NCI-H2227 treated with DMSO at 0.1 percent for 48 hours (cell line): ENCODE measurements around the gene UST.
"Not testable (repeated sequence)": the region's sequence is repeated elsewhere in the genome, so short reads cannot be mapped to it uniquely, and the experiment has no call there.

ENCODE experiments used
- DNase-seq: peaks from one replicate; lab custom pipeline; 2025; lab: John Stamatoyannopoulos, UW

The UST gene

GRCh38 chr6:148765898-148766808 lies 19.3 kb downstream of the UST start:
- no peak for DNase-seq

GRCh38 chr6:148768646-148769270 lies 21.9 kb downstream of the UST start:
- no peak for DNase-seq

GRCh38 chr6:148769304-148769968 lies 22.6 kb downstream of the UST start:
- DNase-seq, result no peak

- DNase-seq, result no peak
Observed at GRCh38 chr6:148770408-148771211, 23.8 kb downstream of the UST start.

- DNase-seq, result no peak
Observed at GRCh38 chr6:148771212-148771601, 24.4 kb downstream of the UST start.

- DNase-seq, result no peak
Observed at GRCh38 chr6:148771896-148772554, 25.2 kb downstream of the UST start.

GRCh38 chr6:148775161-148775560 lies 28.3 kb downstream of the UST start:
- DNase-seq, result no peak

- no peak for DNase-seq
Observed at GRCh38 chr6:148776321-148777308, 29.8 kb downstream of the UST start.

GRCh38 chr6:148779142-148779562 lies 32.3 kb downstream of the UST start:
- no peak for DNase-seq

- DNase-seq, result not testable (repeated sequence)
Observed at GRCh38 chr6:148780423-148780822, 33.6 kb downstream of the UST start.

- no peak for DNase-seq
Observed at GRCh38 chr6:148780918-148781436, 34.1 kb downstream of the UST start.

- no peak for DNase-seq
Observed at GRCh38 chr6:148789948-148790347, 43.1 kb downstream of the UST start.

GRCh38 chr6:148790404-148790803 lies 43.6 kb downstream of the UST start:
- no peak for DNase-seq

GRCh38 chr6:148790817-148791216 lies 44.0 kb downstream of the UST start:
- no peak for DNase-seq

- DNase-seq, result no peak
Observed at GRCh38 chr6:148791372-148791771, 44.5 kb downstream of the UST start.

GRCh38 chr6:148793721-148794120 lies 46.9 kb downstream of the UST start:
- DNase-seq, result no peak

GRCh38 chr6:148794797-148795196 lies 48.0 kb downstream of the UST start:
- DNase-seq, result no peak

GRCh38 chr6:148795563-148795962 lies 48.7 kb downstream of the UST start:
- DNase-seq, result no peak

- no peak for DNase-seq
Observed at GRCh38 chr6:148799647-148800046, 52.8 kb downstream of the UST start.

- no peak for DNase-seq
Observed at GRCh38 chr6:148800536-148800935, 53.7 kb downstream of the UST start.
